Astrocyte of the spinal cord (primary cell): ENCODE data around the gene DUXB.

Experiments
- DNase-seq: peaks from one replicate; pipeline ENCODE4 v3.0.0; 2011; ENCODE audit warnings: low read depth, low spot score
- H3K4me3 ChIP-seq: 2 replicates; pipeline ENCODE4 v1.5.1; 2011; ENCODE audit warnings: low read depth, mild to moderate bottlenecking, low read length, moderate library complexity
- in situ Hi-C: cut with HindIII; loops from 2 replicates; pipeline ENCODE4 v1.10.0; 2017; ENCODE audit warnings: low sequenced_read_pairs
- TF ChIP-seq, protein P1 (sequence below): IDR thresholded peaks from 2 replicates; pipeline ENCODE4 v1.5.1; 2012; ENCODE audit warnings: low read depth, mild to moderate bottlenecking, low read length, inconsistent platforms

DUXB gene

DNA sequence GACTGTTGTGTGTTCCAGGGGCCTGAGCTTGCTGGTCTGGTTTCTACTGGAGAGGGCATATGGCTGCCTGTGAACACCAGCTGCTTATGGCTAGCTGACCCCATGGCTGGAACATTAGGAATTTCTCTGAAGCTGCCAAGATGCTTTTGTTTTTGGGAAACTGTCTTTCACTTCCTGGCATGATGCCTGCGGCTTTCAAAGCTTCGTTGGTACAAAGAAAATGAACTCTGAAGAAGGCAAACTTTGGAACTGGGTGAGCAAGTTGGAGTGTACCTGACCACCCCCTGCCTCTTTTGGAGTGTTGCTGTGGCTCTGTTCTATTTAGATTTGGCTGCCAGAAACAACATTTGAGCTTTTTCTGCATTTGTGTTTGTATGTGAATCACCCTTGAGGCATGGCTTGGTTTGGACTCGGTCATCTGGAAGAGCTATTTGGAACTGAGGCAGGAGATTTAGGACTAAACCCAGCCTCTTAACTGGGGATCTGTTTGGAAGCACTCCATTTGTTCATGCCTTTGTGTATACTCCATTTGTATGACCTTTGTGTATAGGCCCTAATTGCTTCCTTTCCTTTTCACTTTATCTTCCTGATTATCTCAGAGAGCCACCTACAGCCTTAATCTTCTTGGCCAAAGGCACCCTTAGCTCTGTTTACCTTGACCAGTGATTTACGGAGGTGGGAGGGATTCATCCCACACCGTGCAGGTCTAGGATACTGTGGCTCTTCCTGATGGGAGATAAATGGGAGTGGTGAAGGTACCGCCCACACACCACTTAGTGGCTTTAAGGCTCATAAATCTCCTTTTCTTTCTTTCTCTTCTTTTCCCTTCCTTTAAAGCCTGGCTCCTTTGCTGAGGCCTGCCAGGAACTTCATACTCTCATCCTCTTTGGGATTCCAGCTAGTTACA lies 32.3 kb upstream of the DUXB start:
- in situ Hi-C loops, result no loop called here
- DNase-seq, result peak; percentile 95
- H3K4me3 ChIP-seq, result no peak overlapping the region

DNA sequence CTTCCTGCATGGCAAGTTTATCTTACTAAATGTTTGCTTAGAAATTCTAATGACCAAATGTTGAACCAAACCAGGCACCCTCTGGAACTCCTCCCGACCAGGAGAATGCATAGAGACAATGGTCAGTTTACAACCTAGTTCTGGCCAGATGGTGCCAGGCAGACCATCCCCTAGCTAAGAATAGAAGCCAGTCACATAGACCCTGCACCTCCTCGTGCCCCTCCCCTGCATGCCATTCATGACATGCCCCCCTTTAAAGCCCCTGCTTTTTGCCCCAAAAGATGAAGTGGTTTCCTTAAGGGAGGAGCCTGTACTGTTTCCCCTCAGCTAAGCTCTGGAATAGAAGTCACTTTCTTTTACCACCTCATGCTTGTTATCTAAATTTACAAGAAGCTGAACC lies 31.6 kb upstream of the DUXB start:
- H3K4me3 ChIP-seq, result no peak overlapping the region
- in situ Hi-C loops, result no loop called here
- TF ChIP-seq, protein P1, sequence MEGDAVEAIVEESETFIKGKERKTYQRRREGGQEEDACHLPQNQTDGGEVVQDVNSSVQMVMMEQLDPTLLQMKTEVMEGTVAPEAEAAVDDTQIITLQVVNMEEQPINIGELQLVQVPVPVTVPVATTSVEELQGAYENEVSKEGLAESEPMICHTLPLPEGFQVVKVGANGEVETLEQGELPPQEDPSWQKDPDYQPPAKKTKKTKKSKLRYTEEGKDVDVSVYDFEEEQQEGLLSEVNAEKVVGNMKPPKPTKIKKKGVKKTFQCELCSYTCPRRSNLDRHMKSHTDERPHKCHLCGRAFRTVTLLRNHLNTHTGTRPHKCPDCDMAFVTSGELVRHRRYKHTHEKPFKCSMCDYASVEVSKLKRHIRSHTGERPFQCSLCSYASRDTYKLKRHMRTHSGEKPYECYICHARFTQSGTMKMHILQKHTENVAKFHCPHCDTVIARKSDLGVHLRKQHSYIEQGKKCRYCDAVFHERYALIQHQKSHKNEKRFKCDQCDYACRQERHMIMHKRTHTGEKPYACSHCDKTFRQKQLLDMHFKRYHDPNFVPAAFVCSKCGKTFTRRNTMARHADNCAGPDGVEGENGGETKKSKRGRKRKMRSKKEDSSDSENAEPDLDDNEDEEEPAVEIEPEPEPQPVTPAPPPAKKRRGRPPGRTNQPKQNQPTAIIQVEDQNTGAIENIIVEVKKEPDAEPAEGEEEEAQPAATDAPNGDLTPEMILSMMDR, result no peak
- DNase-seq, result peak; percentile 2

More for the DNA sequence above, 32.3 kb upstream of the DUXB start:
- TF ChIP-seq, protein P1, result no peak

DNA sequence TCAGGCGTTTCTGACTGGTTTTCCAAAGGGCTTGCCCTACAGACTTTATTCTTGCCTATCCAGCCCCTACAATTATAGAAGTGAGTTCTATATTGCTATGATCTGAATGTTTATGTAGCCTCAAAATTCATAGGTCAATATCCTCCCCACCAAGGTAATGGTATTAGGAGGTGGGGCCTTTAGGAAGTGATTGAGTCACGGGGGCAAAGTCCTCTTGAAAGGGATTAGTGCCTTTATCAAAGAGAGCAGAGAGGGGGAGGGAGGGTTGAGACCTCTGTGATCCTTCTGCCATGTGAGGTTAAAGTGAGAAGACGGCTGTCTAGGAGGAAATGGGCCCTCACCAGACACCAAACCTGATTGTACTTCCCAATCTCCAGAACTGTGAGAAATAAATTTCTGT lies 26.0 kb upstream of the DUXB start:
- no peak overlapping the region for H3K4me3 ChIP-seq
- in situ Hi-C loops, result no loop called here
- no peak for DNase-seq
- TF ChIP-seq, protein P1, result no peak

DNA sequence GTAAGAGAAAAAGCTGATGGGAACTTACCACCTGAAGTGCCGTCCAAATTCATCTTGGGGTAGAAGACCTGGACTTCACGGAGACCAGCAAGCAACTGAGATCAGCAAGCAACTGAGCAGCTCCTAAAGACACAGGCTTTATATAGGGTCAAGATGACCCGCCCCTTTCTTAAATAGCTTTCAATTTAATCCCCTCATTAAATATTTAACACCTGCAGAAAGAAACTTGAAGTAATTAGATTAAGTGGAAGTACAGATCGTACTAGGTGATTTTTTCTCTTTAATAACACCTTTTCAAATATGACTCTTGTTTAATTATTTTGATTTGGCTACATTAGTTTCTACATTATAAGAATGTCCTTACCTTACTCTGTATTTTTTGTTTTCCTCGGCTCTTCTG lies 25.1 kb upstream of the DUXB start, which contains the start of gene CPHXL:
Gene CPHXL (minus strand): TSS at position 101 of the 400 bp plus-strand sequence. CDS start 48 bp downstream, at position 53.
- TF ChIP-seq, protein P1, result no peak
- no peak for DNase-seq
- no peak within 1 kb of the TSS for H3K4me3 ChIP-seq
- in situ Hi-C loops, result no loop called here

DNA sequence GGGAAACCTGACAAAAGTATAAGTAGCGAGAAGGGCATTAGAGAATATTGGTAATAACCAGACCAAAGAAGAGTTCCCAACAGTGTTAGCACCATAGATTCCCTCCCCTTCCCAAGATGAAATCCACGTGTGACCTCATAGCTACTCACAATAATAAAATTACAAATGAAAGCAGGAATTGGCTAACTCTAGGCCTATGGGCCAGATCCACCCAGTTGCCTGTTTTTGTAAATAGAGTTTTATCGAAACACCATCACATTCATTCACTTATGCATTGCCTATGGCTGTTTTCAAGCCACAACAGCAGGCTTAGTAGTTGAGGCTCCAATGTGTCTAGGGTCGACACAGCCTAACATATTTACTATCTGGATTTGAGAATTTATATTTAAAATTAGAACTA lies 17.2 kb upstream of the DUXB start:
- no peak for DNase-seq
- TF ChIP-seq, protein P1, result no peak
- H3K4me3 ChIP-seq, result no peak overlapping the region
- in situ Hi-C loops, result no loop called here

DNA sequence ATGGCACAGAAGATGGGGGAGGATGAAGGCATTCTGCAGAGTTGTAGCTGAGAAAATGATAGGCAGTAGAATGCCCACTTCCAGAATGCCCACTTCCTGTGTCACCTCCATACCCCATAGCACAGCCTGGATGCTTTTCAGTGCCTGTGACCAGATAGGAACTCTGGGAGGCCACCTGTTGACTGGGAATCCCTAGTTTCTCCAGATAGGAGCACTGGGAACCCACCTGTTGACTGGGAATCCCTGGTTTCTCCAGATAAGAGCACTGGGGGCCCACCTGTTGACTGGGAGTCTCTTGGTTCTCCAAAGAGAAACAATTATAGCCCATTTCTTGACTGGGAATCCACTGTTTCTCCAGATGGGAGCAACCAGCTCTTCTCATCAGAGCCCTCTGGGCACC lies 13.4 kb upstream of the DUXB start:
- TF ChIP-seq, protein P1, result no peak
- in situ Hi-C loops, result no loop called here
- no peak for DNase-seq
- no peak overlapping the region for H3K4me3 ChIP-seq
